AG10803 (cell line): ENCODE measurements around the gene RNMT.

ENCODE experiments used
- DNase-seq: peaks from one replicate; pipeline ENCODE4 v3.0.0; 2010; ENCODE audit warnings: low read depth
- H3K4me3 ChIP-seq: 2 replicates; pipeline ENCODE4 v1.5.1; 2011; ENCODE audit warnings: mild to moderate bottlenecking, low read length, control low read depth
- CTCF ChIP-seq: conservative IDR thresholded peaks from 2 replicates; pipeline ENCODE4 v1.5.1; 2011; ENCODE audit warnings: mild to moderate bottlenecking, low read length, control low read depth, inconsistent platforms

Gene RNMT

DNA sequence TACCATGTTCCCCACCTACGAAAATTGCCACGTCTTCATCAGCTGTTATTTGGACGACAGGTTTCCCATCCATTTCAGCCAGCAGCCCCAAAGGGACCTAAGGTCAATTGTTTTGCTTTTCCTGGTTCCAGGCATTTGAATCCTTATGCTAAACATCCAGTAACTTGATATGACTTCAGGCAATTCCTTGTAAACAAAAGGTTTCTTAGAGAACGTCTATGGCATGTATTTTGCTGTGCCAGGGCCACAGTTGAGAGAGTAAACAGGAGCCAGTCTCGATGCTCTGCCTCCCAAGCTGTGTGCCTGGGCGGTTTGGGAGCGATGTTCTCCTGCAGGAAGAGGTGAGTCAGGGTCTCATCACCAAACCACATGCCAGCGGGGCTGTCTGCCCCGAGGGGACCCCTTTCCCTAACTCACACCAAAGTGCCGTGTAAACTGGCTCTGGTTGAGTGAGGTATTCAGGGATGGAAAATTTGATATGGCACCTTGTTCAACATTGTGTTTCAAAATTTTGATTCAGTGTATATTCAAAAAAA, 84.5 kb downstream of the RNMT start:
- TF ChIP-seq CTCF, result no peak
- DNase-seq, result no peak
- H3K4me3 ChIP-seq, result no peak overlapping the region

GRCh38 chr18:13811993-13812392, 85.5 kb downstream of the RNMT start:
- DNase-seq, result no peak
- H3K4me3 ChIP-seq, result no peak overlapping the region
- TF ChIP-seq CTCF, result no peak; the same call in 1 of the 2 replicates

GRCh38 chr18:13813271-13813849, 86.9 kb downstream of the RNMT start:
- DNase-seq, result peak; percentile 54
- no peak overlapping the region for H3K4me3 ChIP-seq
- peak; percentile 91 for TF ChIP-seq CTCF
